GM23338 (cell line): ENCODE measurements around the gene CEACAM19.

Experiments used
- CREB1 ChIP-seq: fragments of 250-450 bp; sonication (Bioruptor Pico); IDR thresholded peaks from 2 replicates; pipeline ENCODE4 v1.5.0; 2020; ENCODE audit warnings: low read depth, mild to moderate bottlenecking, moderate library complexity
- EZH2 ChIP-seq: fragments of 200-600 bp; sonication (generic); IDR thresholded peaks from one replicate; pipeline ENCODE4 v1.8.0; 2017; ENCODE audit warnings: antibody characterized with exemption, mild to moderate bottlenecking, low read depth; ENCODE audit not compliant: unreplicated experiment
- EZH2phosphoT487 ChIP-seq: fragments of 200-600 bp; sonication (generic); IDR thresholded peaks from one replicate; pipeline ENCODE4 v1.8.1; 2018; ENCODE audit warnings: antibody characterized with exemption; ENCODE audit not compliant: unreplicated experiment
- JUNB ChIP-seq: IDR thresholded peaks from one replicate; pipeline ENCODE4 v1.6.1; 2016; ENCODE audit warnings: antibody characterized with exemption; ENCODE audit not compliant: unreplicated experiment
- POLR2AphosphoS5 ChIP-seq: IDR thresholded peaks from 2 replicates; pipeline ENCODE4 v1.6.1; 2016; ENCODE audit warnings: antibody characterized with exemption, low read depth
- STAT1 ChIP-seq: IDR thresholded peaks from one replicate; pipeline ENCODE4 v1.6.1; 2016; ENCODE audit warnings: antibody characterized with exemption; ENCODE audit not compliant: unreplicated experiment
- TF ChIP-seq, protein P1 (sequence below), 2 experiments: fragments of 200-600 bp in 1 of 2; sonication (generic) in 1 of 2; conservative IDR thresholded peaks; 2 replicates each; pipeline versions ENCODE4 v1.5.1 to v1.6.1; 2016 to 2017; ENCODE audit warnings: antibody characterized with exemption in 2 of 2, low read depth in 2 of 2, mild to moderate bottlenecking in 2 of 2, moderate library complexity in 1 of 2
- TF ChIP-seq, protein P2 (sequence below): IDR thresholded peaks from one replicate; pipeline ENCODE4 v1.6.1; 2018; ENCODE audit warnings: antibody characterized with exemption; ENCODE audit not compliant: unreplicated experiment
- TF ChIP-seq, protein P3 (sequence below): IDR thresholded peaks from 2 replicates; pipeline ENCODE4 v1.6.1; 2016; ENCODE audit warnings: antibody characterized with exemption

DNA sequence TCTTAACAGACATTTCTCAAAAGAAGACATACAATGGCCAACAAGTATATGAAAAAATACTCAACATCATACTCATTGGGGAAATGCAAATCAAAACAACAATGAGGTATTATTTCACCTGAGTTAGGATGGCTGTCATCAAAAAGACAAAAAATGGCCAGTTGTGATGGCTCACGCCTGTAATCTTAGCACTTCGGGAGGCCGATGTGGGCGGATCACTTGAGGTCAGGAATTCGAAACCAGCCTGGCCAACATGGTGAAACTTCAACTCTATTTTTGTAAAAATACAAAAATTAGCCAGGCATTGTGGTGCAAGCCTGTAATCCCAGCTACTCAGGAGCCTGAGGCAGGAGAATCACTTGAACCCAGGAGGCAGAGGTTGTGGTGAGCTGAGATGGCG is 49.7 kb downstream of the CEACAM19 start:
- TF ChIP-seq, protein P1, sequence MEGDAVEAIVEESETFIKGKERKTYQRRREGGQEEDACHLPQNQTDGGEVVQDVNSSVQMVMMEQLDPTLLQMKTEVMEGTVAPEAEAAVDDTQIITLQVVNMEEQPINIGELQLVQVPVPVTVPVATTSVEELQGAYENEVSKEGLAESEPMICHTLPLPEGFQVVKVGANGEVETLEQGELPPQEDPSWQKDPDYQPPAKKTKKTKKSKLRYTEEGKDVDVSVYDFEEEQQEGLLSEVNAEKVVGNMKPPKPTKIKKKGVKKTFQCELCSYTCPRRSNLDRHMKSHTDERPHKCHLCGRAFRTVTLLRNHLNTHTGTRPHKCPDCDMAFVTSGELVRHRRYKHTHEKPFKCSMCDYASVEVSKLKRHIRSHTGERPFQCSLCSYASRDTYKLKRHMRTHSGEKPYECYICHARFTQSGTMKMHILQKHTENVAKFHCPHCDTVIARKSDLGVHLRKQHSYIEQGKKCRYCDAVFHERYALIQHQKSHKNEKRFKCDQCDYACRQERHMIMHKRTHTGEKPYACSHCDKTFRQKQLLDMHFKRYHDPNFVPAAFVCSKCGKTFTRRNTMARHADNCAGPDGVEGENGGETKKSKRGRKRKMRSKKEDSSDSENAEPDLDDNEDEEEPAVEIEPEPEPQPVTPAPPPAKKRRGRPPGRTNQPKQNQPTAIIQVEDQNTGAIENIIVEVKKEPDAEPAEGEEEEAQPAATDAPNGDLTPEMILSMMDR (conservative IDR thresholded peaks at IDR 0.05; ENCODE audit: low read depth in 2 of 2), result no peak
- TF ChIP-seq EZH2phosphoT487, result no peak
- TF ChIP-seq, protein P2, sequence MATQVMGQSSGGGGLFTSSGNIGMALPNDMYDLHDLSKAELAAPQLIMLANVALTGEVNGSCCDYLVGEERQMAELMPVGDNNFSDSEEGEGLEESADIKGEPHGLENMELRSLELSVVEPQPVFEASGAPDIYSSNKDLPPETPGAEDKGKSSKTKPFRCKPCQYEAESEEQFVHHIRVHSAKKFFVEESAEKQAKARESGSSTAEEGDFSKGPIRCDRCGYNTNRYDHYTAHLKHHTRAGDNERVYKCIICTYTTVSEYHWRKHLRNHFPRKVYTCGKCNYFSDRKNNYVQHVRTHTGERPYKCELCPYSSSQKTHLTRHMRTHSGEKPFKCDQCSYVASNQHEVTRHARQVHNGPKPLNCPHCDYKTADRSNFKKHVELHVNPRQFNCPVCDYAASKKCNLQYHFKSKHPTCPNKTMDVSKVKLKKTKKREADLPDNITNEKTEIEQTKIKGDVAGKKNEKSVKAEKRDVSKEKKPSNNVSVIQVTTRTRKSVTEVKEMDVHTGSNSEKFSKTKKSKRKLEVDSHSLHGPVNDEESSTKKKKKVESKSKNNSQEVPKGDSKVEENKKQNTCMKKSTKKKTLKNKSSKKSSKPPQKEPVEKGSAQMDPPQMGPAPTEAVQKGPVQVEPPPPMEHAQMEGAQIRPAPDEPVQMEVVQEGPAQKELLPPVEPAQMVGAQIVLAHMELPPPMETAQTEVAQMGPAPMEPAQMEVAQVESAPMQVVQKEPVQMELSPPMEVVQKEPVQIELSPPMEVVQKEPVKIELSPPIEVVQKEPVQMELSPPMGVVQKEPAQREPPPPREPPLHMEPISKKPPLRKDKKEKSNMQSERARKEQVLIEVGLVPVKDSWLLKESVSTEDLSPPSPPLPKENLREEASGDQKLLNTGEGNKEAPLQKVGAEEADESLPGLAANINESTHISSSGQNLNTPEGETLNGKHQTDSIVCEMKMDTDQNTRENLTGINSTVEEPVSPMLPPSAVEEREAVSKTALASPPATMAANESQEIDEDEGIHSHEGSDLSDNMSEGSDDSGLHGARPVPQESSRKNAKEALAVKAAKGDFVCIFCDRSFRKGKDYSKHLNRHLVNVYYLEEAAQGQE, result no peak
- no peak for TF ChIP-seq POLR2AphosphoS5
- TF ChIP-seq EZH2, result no peak
- no peak for TF ChIP-seq CREB1 (CRISPR knock-in tag)
- TF ChIP-seq STAT1, result no peak
- TF ChIP-seq, protein P3, sequence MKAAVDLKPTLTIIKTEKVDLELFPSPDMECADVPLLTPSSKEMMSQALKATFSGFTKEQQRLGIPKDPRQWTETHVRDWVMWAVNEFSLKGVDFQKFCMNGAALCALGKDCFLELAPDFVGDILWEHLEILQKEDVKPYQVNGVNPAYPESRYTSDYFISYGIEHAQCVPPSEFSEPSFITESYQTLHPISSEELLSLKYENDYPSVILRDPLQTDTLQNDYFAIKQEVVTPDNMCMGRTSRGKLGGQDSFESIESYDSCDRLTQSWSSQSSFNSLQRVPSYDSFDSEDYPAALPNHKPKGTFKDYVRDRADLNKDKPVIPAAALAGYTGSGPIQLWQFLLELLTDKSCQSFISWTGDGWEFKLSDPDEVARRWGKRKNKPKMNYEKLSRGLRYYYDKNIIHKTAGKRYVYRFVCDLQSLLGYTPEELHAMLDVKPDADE, result no peak
- no peak for TF ChIP-seq JUNB
